ENCODE results near the gene LAMC3. TPM values are rescaled to one million over a fixed set of nuclear protein-coding genes. Genes with fewer than 3 reads are reported as not detected.
A peak's percentile ranks its signal among the peaks of the same experiment; 100 is the strongest.

LAMC3 gene
- total and polyA plus RNA-seq, 2 experiments from 2014 or later, result 5.4 to 14.0 TPM

GRCh38 chr9:130993303-130994030 lies 15.5 kb upstream of the LAMC3 start:
- Histone ChIP-seq H3K4me3 (no peak overlapping the region), H3K27me3 (no peaks in the 10 kb centered on the region), H3K27ac (no peak overlapping the region), H3K36me3 (no peaks in the 10 kb centered on the region), H3K9me3 (ENCODE audit: low read depth) (no peaks in the 10 kb centered on the region), H3K4me1 (ENCODE audit: low read depth) (no peaks in the 10 kb centered on the region)
- DNase-seq (ENCODE audit: low read depth in 1 of 2, low spot score in 1 of 2), result no peak
- TF ChIP-seq CTCF (IDR thresholded peaks at IDR 0.05; ENCODE audit: low read depth, low read length), result no peak

- H3K4me3 ChIP-seq, result no peak overlapping the region
- no peak overlapping the region for H3K27ac ChIP-seq
- no peaks in the 10 kb centered on the region for H3K9me3 ChIP-seq (ENCODE audit: low read depth)
- no peak for DNase-seq (ENCODE audit: low read depth in 1 of 2, low spot score in 1 of 2)
- H3K36me3 ChIP-seq, result no peaks in the 10 kb centered on the region
- no peaks in the 10 kb centered on the region for H3K4me1 ChIP-seq (ENCODE audit: low read depth)
- no peaks in the 10 kb centered on the region for H3K27me3 ChIP-seq
- no peak for TF ChIP-seq CTCF (IDR thresholded peaks at IDR 0.05; ENCODE audit: low read depth, low read length)
Observed at GRCh38 chr9:130994135-130995085, 14.6 kb upstream of the LAMC3 start.

- Histone ChIP-seq H3K9me3 (ENCODE audit: low read depth) (no peaks in the 10 kb centered on the region), H3K4me3 (no peak overlapping the region), H3K27ac (no peak overlapping the region), H3K36me3 (no peaks in the 10 kb centered on the region), H3K27me3 (no peaks in the 10 kb centered on the region), H3K4me1 (ENCODE audit: low read depth) (no peaks in the 10 kb centered on the region)
- peak in 1 of 2 donors; percentile 69 for DNase-seq (ENCODE audit: low read depth in 1 of 2, low spot score in 1 of 2)
- TF ChIP-seq CTCF (IDR thresholded peaks at IDR 0.05; ENCODE audit: low read depth, low read length), result no peak
Observed at GRCh38 chr9:130995086-130996011, 13.6 kb upstream of the LAMC3 start.

GRCh38 chr9:130996205-130996604 lies 12.8 kb upstream of the LAMC3 start:
- no peak for TF ChIP-seq CTCF (IDR thresholded peaks at IDR 0.05; ENCODE audit: low read depth, low read length)
- Histone ChIP-seq H3K9me3 (ENCODE audit: low read depth) (no peaks in the 10 kb centered on the region), H3K27me3 (no peaks in the 10 kb centered on the region), H3K27ac (no peak overlapping the region), H3K36me3 (no peaks in the 10 kb centered on the region), H3K4me3 (no peak overlapping the region), H3K4me1 (ENCODE audit: low read depth) (no peaks in the 10 kb centered on the region)
- DNase-seq (ENCODE audit: low read depth in 1 of 2, low spot score in 1 of 2), result no peak
